GM21423 (cell line): ENCODE data around the gene EXOSC1.
"Not testable (repeated sequence)": the region's sequence is repeated elsewhere in the genome, so short reads cannot be mapped to it uniquely, and the experiment has no call there.

ENCODE experiments used
- ATAC-seq: cut with Tn5 transposase; IDR thresholded peaks from one replicate; pipeline ENCODE4 v1.9.1; 2021; ENCODE audit warnings: mild to moderate bottlenecking, moderate library complexity; ENCODE audit not compliant: unreplicated experiment

Gene EXOSC1

DNA sequence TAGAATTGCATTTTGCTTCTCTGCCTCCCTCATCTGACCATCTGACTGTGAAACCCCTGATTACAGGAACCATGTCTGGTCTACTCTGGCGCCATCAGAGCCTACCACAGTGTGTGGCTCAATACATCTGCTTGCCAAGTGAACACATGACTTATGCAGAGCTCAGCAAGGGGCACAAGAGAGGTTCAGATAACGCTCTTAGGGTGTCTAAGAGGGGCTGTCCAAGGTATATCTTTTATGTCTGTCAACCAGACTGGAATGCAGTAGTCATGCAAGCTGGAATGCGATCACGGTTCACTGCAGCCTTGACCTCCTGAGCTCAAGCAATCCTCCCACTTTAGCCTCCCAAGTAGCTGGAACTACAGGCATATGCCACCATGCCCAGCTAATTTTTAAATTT lies 34.4 kb downstream of the EXOSC1 start:
- ATAC-seq, result no peak

- ATAC-seq, result no peak
Observed at GRCh38 chr10:97408496-97408992, 37.3 kb downstream of the EXOSC1 start.

GRCh38 chr10:97407952-97408248 lies 37.9 kb downstream of the EXOSC1 start:
- ATAC-seq, result no peak

DNA sequence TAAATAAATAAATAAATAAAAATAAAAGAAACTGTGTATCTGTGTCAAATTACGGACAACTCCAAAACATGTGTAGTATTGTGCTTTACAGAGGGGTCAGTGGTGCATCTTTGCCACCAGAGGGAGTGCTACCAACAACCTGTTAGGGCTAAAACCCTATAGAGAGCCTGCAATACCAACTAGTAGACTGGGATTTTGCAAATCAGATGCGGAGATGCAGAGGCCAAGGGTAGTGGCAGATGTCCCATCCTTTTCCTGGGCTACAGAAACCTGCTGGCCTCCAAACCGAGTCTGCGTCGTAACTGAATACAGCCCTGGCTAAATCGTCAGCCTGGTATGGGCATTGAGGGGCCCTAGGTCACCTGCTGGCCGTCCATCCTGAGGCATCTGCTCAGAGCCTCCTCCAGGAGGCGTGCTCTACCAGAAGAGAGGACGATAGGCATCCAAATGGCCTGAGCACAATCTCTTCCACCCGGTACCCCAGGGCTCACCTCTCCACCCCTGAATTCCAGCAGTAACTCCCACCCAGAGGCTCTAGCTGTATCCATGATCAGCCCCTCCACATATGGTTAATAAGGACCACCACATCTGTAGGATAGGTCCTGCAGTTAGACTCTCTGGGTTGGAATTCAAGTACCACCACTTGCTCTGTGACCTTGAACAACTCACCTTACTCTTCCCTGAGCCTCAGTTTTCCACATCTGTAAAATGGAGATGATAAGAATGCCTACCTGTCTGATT lies 38.4 kb downstream of the EXOSC1 start:
- peak; percentile 82 for ATAC-seq

GRCh38 chr10:97406483-97406882 lies 39.3 kb downstream of the EXOSC1 start:
- ATAC-seq, result not testable (repeated sequence)

GRCh38 chr10:97406064-97406463 lies 39.7 kb downstream of the EXOSC1 start:
- no peak for ATAC-seq

DNA sequence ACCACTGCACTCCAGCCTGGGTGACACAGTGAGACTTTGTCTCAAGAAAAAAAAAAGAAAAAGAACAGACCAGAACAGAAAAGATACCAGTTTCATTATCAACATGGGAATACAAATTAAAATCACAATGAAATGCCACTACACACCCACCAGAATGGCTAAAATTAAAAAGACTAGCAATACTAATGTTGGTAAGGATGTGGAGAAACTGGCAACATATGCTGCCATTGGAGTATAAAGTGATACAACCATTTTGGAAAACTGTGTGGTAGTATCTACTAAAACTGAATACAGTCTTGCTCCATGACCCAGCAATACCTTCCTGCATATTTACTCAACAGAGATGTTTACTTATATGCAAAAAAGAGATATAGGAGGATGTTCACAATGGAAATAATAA lies 41.8 kb downstream of the EXOSC1 start:
- no peak for ATAC-seq

GRCh38 chr10:97401455-97401919 lies 44.3 kb downstream of the EXOSC1 start:
- ATAC-seq, result no peak

- peak; percentile 98 for ATAC-seq
Observed at GRCh38 chr10:97400665-97401454, 44.9 kb downstream of the EXOSC1 start, which contains the start of gene RRP12. TSS of gene RRP12 (minus strand) at chr10:97401340. CDS start at chr10:97401231, 109 bp downstream.

DNA sequence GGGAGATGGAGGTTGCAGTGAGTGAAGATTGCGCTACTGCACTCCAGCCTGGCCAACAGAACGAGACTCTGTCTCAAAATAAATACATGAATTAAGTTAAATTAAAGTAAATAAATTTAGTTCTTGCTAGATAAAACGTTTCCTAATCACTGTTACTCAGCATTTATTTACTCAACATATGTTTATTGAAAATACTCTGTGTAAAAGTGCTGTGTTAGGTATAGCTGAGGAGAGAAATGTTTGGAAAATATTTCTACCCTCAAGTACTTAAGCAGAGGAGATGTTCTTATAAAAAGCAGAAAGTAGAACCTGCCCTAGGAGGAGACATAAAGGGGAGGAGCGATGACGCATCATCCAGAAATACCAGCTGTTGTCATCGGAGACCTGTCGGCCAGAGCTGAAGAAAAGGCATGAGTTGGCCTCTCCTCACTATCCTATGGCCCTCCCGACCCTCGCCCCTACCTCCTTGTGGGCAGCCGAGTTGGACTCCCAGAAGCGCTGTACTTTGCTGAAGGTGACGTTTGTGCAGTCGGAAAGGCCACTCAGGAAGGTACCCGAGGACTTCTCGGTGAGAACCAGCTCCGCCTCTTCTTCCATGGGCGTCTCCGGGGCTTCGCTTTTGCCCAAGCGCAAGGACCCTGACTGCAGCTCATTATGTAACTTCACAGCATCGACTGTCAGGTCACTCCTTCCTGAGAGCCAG lies 45.8 kb downstream of the EXOSC1 start:
- ATAC-seq, result no peak

DNA sequence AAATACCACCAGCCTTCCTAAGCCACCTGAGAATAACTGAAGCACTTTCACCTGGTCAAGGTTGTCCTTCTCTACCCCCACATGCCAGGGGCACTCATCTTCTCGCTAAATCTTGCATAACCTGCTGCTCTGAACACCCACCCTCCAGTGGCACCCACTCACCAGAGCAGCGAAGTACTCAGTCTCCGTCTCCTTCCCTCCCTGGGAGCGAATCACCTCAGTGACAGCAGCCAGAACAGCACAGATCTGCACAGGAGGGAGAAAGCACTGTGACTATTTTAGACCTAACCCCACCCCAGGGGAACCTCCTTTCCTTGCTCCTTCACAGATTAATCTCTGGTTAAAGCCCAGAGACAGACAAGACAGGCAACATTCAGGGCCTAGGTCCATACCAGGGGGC lies 49.8 kb downstream of the EXOSC1 start:
- ATAC-seq, result no peak

DNA sequence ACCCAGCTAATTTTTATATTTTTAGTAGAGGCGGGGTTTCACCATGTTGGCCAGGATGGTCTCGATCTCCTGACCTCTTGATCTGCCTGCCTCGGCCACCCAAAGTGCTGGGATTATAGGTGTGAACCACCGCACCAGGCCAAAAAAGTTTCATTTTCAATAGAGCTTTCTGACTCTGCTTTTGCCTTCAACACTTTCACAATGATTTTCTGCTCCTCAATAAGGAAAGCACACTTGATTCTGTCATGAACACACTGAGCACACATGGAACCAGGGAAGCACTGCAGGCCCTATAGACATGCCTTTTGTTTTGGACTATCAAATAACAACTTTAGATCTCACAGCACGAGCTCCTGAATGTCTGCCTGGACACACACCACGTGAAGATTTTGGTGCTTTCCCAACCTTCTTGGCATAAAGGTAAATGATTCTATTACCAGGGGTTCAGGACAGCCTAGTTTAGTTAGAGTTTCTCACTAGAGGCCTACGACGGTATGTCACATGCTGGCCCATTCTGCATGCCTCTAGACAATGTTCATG lies 52.7 kb downstream of the EXOSC1 start:
- no peak for ATAC-seq

GRCh38 chr10:97390091-97390490 lies 55.7 kb downstream of the EXOSC1 start:
- ATAC-seq, result no peak

GRCh38 chr10:97388152-97388551 lies 57.7 kb downstream of the EXOSC1 start:
- ATAC-seq, result no peak
